Chondrocyte (in vitro differentiated cells): ENCODE data around the gene COG5. TPM values are rescaled to one million over a fixed set of nuclear protein-coding genes. Genes with fewer than 3 reads are reported as not detected.
A peak's percentile ranks its signal among the peaks of the same experiment; 100 is the strongest.

Experiments used
- DNase-seq: peaks from one replicate; pipeline ENCODE4 v3.0.0; 2021; ENCODE audit warnings: mixed read lengths, low spot score
- H3K27ac Mint-ChIP-seq: one replicate; pipeline ENCODE4 v1.8.0; 2021; ENCODE audit warnings: mild to moderate bottlenecking, moderate library complexity, mixed read lengths; ENCODE audit not compliant: unreplicated experiment
- H3K27me3 Mint-ChIP-seq: 2 replicates; pipeline ENCODE4 v1.8.0; 2021; ENCODE audit warnings: low read depth, mixed read lengths
- H3K36me3 Mint-ChIP-seq: 2 replicates; pipeline ENCODE4 v1.8.0; 2021; ENCODE audit warnings: low read depth, mixed read lengths
- H3K4me1 Mint-ChIP-seq: 2 replicates; pipeline ENCODE4 v1.8.0; 2021; ENCODE audit warnings: low read depth, mild to moderate bottlenecking, mixed read lengths
- H3K4me3 Mint-ChIP-seq: one replicate; pipeline ENCODE4 v1.8.0; 2021; ENCODE audit warnings: mild to moderate bottlenecking, moderate library complexity, mixed read lengths; ENCODE audit not compliant: unreplicated experiment
- H3K9me3 Mint-ChIP-seq: 2 replicates; pipeline ENCODE4 v1.8.0; 2021; ENCODE audit warnings: low read depth, mixed read lengths
- CTCF ChIP-seq: fragments of 200-600 bp; sonication (generic); IDR thresholded peaks from 2 replicates; pipeline ENCODE4 v1.5.0; 2021; ENCODE audit warnings: antibody characterized with exemption, mild to moderate bottlenecking, moderate library complexity
- total RNA-seq: library from RNA; stranded (reverse); gene quantifications from 3 replicates; pipeline ENCODE4 v1.2.1, GENCODE V29; 2021

The COG5 gene
- total RNA-seq, 1 donor from 2014 or later: 52.8 TPM

- no peak overlapping the region for H3K27ac Mint-ChIP-seq
- TF ChIP-seq CTCF: no peak
Observed at GRCh38 chr7:107396990-107397389, 166.7 kb downstream of the COG5 start.

GRCh38 chr7:107396081-107396480, 167.6 kb downstream of the COG5 start:
- H3K27ac Mint-ChIP-seq: no peak overlapping the region

More at GRCh38 chr7:107396990-107397389, 166.7 kb downstream of the COG5 start:
- Mint-ChIP-seq H3K36me3 (peaks cover 2% of the 10 kb centered on the region), H3K27me3 (no peaks in the 10 kb centered on the region), H3K9me3 (peaks cover 4% of the 10 kb centered on the region), H3K4me3 (no peak overlapping the region), H3K4me1 (peaks cover 33% of the 10 kb centered on the region)
- DNase-seq: no peak

GRCh38 chr7:107394831-107395230, 168.9 kb downstream of the COG5 start:
- Mint-ChIP-seq H3K4me1 (peaks cover 33% of the 10 kb centered on the region), H3K27me3 (no peaks in the 10 kb centered on the region), H3K27ac (peak overlapping the region; percentile 90), H3K9me3 (peaks cover 4% of the 10 kb centered on the region), H3K4me3 (no peak overlapping the region), H3K36me3 (peaks cover 2% of the 10 kb centered on the region)
- DNase-seq: no peak
- TF ChIP-seq CTCF: no peak

More at GRCh38 chr7:107396081-107396480, 167.6 kb downstream of the COG5 start:
- no peak for DNase-seq
- H3K36me3 Mint-ChIP-seq: peaks cover 2% of the 10 kb centered on the region
- peaks cover 4% of the 10 kb centered on the region for H3K9me3 Mint-ChIP-seq
- H3K4me3 Mint-ChIP-seq: no peak overlapping the region
- no peak for TF ChIP-seq CTCF
- peaks cover 33% of the 10 kb centered on the region for H3K4me1 Mint-ChIP-seq
- H3K27me3 Mint-ChIP-seq: no peaks in the 10 kb centered on the region

GRCh38 chr7:107394276-107394675, 169.4 kb downstream of the COG5 start:
- H3K9me3 Mint-ChIP-seq: peaks cover 4% of the 10 kb centered on the region
- H3K4me1 Mint-ChIP-seq: peaks cover 33% of the 10 kb centered on the region
- no peak for TF ChIP-seq CTCF
- H3K27me3 Mint-ChIP-seq: no peaks in the 10 kb centered on the region
- no peak overlapping the region for H3K4me3 Mint-ChIP-seq
- DNase-seq: no peak
- peaks cover 2% of the 10 kb centered on the region for H3K36me3 Mint-ChIP-seq
- H3K27ac Mint-ChIP-seq: peak overlapping the region; percentile 90

- H3K36me3 Mint-ChIP-seq: no peaks in the 10 kb centered on the region
- TF ChIP-seq CTCF: no peak
- no peak for DNase-seq
- peaks cover 4% of the 10 kb centered on the region for H3K9me3 Mint-ChIP-seq
- H3K4me3 Mint-ChIP-seq: no peak overlapping the region
- H3K27ac Mint-ChIP-seq: no peak overlapping the region
- H3K4me1 Mint-ChIP-seq: peaks cover 43% of the 10 kb centered on the region
- no peaks in the 10 kb centered on the region for H3K27me3 Mint-ChIP-seq
Observed at GRCh38 chr7:107392830-107393229, 170.9 kb downstream of the COG5 start.
